ENCODE results near the gene ZNF526. TPM values are rescaled to one million over a fixed set of nuclear protein-coding genes. Genes with fewer than 3 reads are reported as not detected.

Gene ZNF526
- total and polyA plus RNA-seq, 9 donors = 2.4 to 17.9 (median 12.9) TPM

DNA sequence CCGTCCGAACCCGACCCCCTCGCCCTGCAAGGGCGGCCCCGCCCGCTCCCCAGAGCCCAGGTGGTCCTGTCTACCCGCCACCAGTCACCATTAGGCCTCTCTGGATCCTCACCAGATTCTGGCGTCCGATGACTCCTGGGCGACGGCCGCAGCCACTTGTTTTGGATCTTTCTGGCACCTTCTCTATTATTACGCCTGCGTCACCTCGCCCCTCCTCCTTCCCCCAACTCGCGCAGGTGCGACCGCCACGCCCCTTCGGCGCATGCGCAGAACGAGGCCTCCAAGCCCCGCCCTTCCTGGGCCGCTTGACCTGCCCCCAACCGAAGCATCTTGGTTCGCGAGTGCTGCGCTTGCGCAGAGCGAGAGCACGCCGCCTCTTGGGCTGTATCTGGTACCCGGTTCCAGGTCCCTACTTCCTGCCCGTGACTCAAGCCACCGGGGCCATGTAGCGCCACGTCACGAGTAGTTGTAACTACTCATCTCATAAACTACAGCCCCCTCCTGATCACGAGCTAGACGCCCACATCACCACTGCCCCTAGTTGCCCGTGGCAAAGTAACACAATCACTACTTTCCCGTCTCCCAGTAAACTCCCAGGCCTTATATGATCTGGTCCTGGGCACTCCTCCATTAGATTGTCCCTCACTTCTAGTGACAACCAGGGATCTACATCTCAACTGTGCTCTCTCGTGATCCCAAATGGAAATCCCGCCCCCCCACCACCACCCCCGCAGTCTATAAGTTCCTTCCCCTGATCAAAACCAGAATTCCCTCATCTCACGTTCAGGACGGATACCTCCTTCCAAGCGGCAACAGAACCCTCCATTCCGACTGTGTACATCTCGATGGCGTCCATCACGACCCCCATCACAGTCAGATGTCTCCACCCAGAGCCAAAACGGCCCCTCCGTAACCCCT, 2.3 kb upstream of the ZNF526 start, which contains the start of gene DEDD2:
Gene DEDD2, minus strand, starts transcription at position 158 of the 918 bp plus-strand sequence. CDS start 670 bp downstream, outside the sequence.
- Histone ChIP-seq H3K9me3 (no peaks in the 10 kb centered on the region), H3K27me3 (no peaks in the 10 kb centered on the region), H3K27ac (peak within 1 kb of the TSS; percentile 84 to 93), H3K4me1 (ENCODE audit: insufficient read depth) (peaks cover 6% of the 10 kb centered on the region), H3K36me3 (no peaks in the 10 kb centered on the region), H3K4me3 (peak within 1 kb of the TSS; percentile 93)
- TF ChIP-seq, protein P1, sequence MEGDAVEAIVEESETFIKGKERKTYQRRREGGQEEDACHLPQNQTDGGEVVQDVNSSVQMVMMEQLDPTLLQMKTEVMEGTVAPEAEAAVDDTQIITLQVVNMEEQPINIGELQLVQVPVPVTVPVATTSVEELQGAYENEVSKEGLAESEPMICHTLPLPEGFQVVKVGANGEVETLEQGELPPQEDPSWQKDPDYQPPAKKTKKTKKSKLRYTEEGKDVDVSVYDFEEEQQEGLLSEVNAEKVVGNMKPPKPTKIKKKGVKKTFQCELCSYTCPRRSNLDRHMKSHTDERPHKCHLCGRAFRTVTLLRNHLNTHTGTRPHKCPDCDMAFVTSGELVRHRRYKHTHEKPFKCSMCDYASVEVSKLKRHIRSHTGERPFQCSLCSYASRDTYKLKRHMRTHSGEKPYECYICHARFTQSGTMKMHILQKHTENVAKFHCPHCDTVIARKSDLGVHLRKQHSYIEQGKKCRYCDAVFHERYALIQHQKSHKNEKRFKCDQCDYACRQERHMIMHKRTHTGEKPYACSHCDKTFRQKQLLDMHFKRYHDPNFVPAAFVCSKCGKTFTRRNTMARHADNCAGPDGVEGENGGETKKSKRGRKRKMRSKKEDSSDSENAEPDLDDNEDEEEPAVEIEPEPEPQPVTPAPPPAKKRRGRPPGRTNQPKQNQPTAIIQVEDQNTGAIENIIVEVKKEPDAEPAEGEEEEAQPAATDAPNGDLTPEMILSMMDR (IDR thresholded peaks at IDR 0.05) = no peak
- no peak for TF ChIP-seq EP300 (IDR thresholded peaks at IDR 0.05)
- TF ChIP-seq POLR2A (IDR thresholded peaks at IDR 0.05) = peak; percentile 56
- intact Hi-C loops (cut with DNase I) = no loop called here
- WGBS, 3 donors = 13 to 15% (median 13%) methylated on average over 54 to 57 of the region's 57 CpGs
- DNase-seq = peak; percentile 97 to 99 (median 98)

DNA sequence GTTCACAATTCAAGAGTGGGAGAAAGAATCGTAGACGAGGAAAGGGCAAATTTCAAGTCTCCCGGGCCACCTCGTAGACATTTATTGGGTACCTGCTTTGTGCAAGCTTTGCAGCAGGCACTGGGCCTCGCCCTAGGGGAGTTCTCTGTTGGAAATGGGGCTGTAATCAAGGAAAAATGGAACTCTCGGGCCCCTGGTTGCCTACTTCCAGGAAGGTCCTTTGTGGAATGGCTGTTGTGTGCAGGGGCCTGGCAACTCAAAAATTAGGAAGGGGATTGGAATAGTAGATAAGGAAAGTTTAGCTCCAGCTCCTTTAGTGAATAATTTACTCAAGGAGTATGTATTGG, 612 bp downstream of the ZNF526 start:
- H3K36me3 ChIP-seq = no peaks in the 10 kb centered on the region
- H3K4me1 ChIP-seq (ENCODE audit: insufficient read depth) = peaks cover 6% of the 10 kb centered on the region
- TF ChIP-seq, protein P1 (IDR thresholded peaks at IDR 0.05) = no peak
- no peak for TF ChIP-seq POLR2A (IDR thresholded peaks at IDR 0.05)
- no peak for TF ChIP-seq EP300 (IDR thresholded peaks at IDR 0.05)
- no peaks in the 10 kb centered on the region for H3K9me3 ChIP-seq
- H3K27me3 ChIP-seq = no peaks in the 10 kb centered on the region
- DNase-seq = no peak
- H3K27ac ChIP-seq = peak overlapping the region; percentile 31 to 61
- intact Hi-C loops (cut with DNase I) = no loop called here
- WGBS, 3 donors = 1% methylated on average over 6 of the region's 6 CpGs
- H3K4me3 ChIP-seq = peak overlapping the region; percentile 72

DNA sequence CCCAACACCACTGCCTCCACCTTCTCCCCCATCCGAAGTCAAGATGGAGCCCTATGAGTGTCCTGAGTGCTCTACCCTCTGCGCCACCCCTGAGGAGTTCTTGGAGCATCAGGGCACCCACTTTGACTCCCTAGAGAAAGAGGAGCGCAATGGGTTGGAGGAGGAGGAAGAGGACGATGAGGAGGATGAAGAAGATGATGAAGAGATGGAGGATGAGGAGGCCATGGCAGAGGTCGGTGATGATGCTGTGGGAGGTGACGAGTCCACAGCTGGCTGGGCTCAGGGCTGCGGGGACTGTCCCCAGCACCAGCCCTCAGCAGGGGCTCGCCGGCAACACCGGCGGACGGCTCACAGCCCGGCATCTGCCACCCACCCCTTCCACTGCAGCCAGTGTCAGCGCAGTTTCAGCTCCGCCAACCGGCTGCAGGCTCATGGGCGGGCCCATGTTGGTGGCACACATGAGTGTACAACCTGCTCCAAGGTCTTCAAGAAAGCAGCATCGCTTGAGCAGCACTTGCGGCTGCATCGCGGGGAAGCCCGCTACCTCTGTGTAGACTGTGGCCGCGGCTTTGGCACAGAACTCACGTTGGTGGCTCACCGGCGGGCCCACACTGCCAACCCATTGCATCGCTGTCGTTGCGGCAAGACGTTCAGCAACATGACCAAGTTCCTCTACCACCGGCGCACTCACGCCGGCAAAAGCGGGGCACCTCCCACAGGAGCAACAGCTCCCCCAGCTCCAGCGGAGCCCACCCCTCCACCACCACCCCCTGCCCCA, 5.0 kb downstream of the ZNF526 start:
- intact Hi-C loops (cut with DNase I) = no loop called here
- no peaks in the 10 kb centered on the region for H3K36me3 ChIP-seq
- peaks cover 3% of the 10 kb centered on the region for H3K4me1 ChIP-seq (ENCODE audit: insufficient read depth)
- H3K27ac ChIP-seq = no peak overlapping the region
- TF ChIP-seq, protein P1 (IDR thresholded peaks at IDR 0.05) = no peak
- TF ChIP-seq POLR2A (IDR thresholded peaks at IDR 0.05) (no peak), EP300 (IDR thresholded peaks at IDR 0.05) (no peak)
- DNase-seq = no peak
- H3K27me3 ChIP-seq = no peaks in the 10 kb centered on the region
- H3K9me3 ChIP-seq = no peaks in the 10 kb centered on the region
- WGBS, 3 donors = 90 to 95% (median 91%) methylated on average over 37 of the region's 37 CpGs
- no peak overlapping the region for H3K4me3 ChIP-seq

DNA sequence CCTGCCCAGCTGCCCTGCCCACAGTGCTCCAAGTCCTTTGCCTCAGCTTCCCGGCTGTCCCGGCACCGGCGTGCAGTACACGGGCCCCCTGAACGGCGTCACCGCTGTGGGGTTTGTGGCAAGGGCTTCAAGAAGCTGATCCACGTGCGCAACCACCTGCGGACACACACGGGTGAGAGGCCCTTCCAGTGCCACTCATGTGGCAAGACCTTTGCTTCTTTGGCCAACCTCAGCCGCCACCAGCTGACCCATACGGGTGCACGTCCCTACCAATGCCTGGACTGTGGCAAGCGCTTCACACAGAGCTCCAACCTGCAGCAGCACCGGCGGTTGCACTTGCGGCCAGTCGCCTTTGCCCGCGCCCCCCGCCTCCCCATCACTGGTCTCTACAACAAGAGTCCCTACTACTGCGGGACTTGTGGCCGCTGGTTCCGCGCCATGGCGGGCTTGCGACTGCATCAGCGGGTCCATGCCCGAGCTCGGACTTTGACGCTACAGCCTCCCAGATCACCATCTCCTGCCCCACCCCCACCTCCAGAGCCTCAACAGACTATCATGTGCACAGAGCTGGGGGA, 5.7 kb downstream of the ZNF526 start:
- TF ChIP-seq POLR2A (IDR thresholded peaks at IDR 0.05) (no peak), EP300 (IDR thresholded peaks at IDR 0.05) (no peak)
- TF ChIP-seq, protein P1 (IDR thresholded peaks at IDR 0.05) = no peak

More for the DNA sequence above, 5.7 kb downstream of the ZNF526 start:
- Histone ChIP-seq H3K36me3 (no peaks in the 10 kb centered on the region), H3K9me3 (no peaks in the 10 kb centered on the region), H3K27ac (no peak overlapping the region), H3K27me3 (no peaks in the 10 kb centered on the region), H3K4me1 (ENCODE audit: insufficient read depth) (peaks cover 2% of the 10 kb centered on the region), H3K4me3 (no peak overlapping the region)
- intact Hi-C loops (cut with DNase I) = no loop called here
- no peak for DNase-seq
- WGBS, 3 donors = 91 to 92% (median 91%) methylated on average over 33 of the region's 33 CpGs

Data from ovary (tissue), 9 donors.